ENCODE data around the gene TTR.

Gene TTR

GRCh38 chr18:31590570-31590969 lies 1.1 kb upstream of the TTR start:
- TF ChIP-seq CTCF (IDR thresholded peaks at IDR 0.05; ENCODE audit: borderline replicate concordance, insufficient read depth, low read depth, low read length) = no peak
- no peak overlapping the region for H3K4me3 ChIP-seq (ENCODE audit: low read depth, low read length)

- no peak overlapping the region for H3K4me3 ChIP-seq (ENCODE audit: low read depth, low read length)
- no peak for TF ChIP-seq CTCF (IDR thresholded peaks at IDR 0.05; ENCODE audit: borderline replicate concordance, insufficient read depth, low read depth, low read length)
These were observed 564 bp upstream of the TTR start for GRCh38 chr18:31591113-31591512.

- H3K4me3 ChIP-seq (ENCODE audit: low read depth, low read length) = no peak overlapping the region
- TF ChIP-seq CTCF (IDR thresholded peaks at IDR 0.05; ENCODE audit: borderline replicate concordance, insufficient read depth, low read depth, low read length) = no peak
These were observed 955 bp downstream of the TTR start for GRCh38 chr18:31592506-31593157.

- no peak for TF ChIP-seq CTCF (IDR thresholded peaks at IDR 0.05; ENCODE audit: borderline replicate concordance, insufficient read depth, low read depth, low read length)
- H3K4me3 ChIP-seq (ENCODE audit: low read depth, low read length) = no peak overlapping the region
These were observed 3.6 kb downstream of the TTR start for GRCh38 chr18:31595121-31595771.

GRCh38 chr18:31596081-31596872 lies 4.6 kb downstream of the TTR start:
- no peak for TF ChIP-seq CTCF (IDR thresholded peaks at IDR 0.05; ENCODE audit: borderline replicate concordance, insufficient read depth, low read depth, low read length)
- no peak overlapping the region for H3K4me3 ChIP-seq (ENCODE audit: low read depth, low read length)

GRCh38 chr18:31598021-31598805 lies 6.5 kb downstream of the TTR start:
- no peak overlapping the region for H3K4me3 ChIP-seq (ENCODE audit: low read depth, low read length)
- no peak for TF ChIP-seq CTCF (IDR thresholded peaks at IDR 0.05; ENCODE audit: borderline replicate concordance, insufficient read depth, low read depth, low read length)
